Gastroesophageal sphincter (tissue), 4 donors: ENCODE measurements around the gene LMNA. TPM values are rescaled to one million over a fixed set of nuclear protein-coding genes. Genes with fewer than 3 reads are reported as not detected.
A peak's percentile ranks its signal among the peaks of the same experiment; 100 is the strongest.

ENCODE experiments used
- ATAC-seq: fragments of 150-250 bp; one replicate; pipeline ENCODE4 v1.9.1; 2016; ENCODE audit warnings: mild to moderate bottlenecking, moderate library complexity
- H3K27ac ChIP-seq, 4 donors: fragments of 200-600 bp; sonication (generic) in 3 of 4; 1 replicate in 3 of 4; 2 replicates in 1 of 4; pipeline ENCODE4 v1.5.1; 2016 to 2019
- H3K27me3 ChIP-seq: fragments of 200-600 bp; sonication (generic); one replicate; pipeline ENCODE4 v1.5.1; 2019
- H3K36me3 ChIP-seq, 2 donors: fragments of 200-600 bp; sonication (generic); one replicate each; pipeline ENCODE4 v1.5.1; 2019; ENCODE audit warnings: control low read depth in 1 of 2
- H3K4me1 ChIP-seq, 3 donors: fragments of 200-600 bp; sonication (generic); 1 replicate in 2 of 3; 2 replicates in 1 of 3; pipeline ENCODE4 v1.5.1; 2016 to 2019; ENCODE audit warnings: control low read depth in 2 of 3
- H3K4me3 ChIP-seq, 2 donors: fragments of 200-600 bp; sonication (generic); one replicate each; pipeline ENCODE4 v1.5.1; 2019; ENCODE audit warnings: mild to moderate bottlenecking in 1 of 2, moderate library complexity in 1 of 2
- H3K9me3 ChIP-seq, 3 donors: fragments of 200-600 bp; sonication (generic); one replicate each; pipeline ENCODE4 v1.5.1; 2017 to 2019; ENCODE audit warnings: control low read depth in 2 of 3
- EP300 ChIP-seq: sonication (generic); formaldehyde crosslinking; IDR thresholded peaks from one replicate; pipeline ENCODE4 v1.6.1; 2017; ENCODE audit warnings: antibody characterized with exemption, mild to moderate bottlenecking
- POLR2A ChIP-seq, 2 donors: fragments of 450-650 bp; IDR thresholded peaks; one replicate each; pipeline ENCODE4 v1.6.1; 2017; ENCODE audit warnings: antibody characterized with exemption in 2 of 2, mild to moderate bottlenecking in 2 of 2, moderate library complexity in 1 of 2
- POLR2AphosphoS5 ChIP-seq: sonication (generic); formaldehyde crosslinking; IDR thresholded peaks from one replicate; pipeline ENCODE4 v1.6.1; 2017; ENCODE audit warnings: antibody characterized with exemption
- WGBS, 2 donors: methylation state at CpG; one replicate each; pipeline ENCODE4 v1.1.5; 2018; ENCODE audit warnings: low coverage in 1 of 2; 5-methylcytosine and 5-hydroxymethylcytosine counted together
- total RNA-seq, 4 donors: library from RNA; depleted of rRNA; stranded (reverse); fragments of >200 nt; gene quantifications; one replicate each; pipeline ENCODE4 v1.1.0, GENCODE V29; 2016
- TF ChIP-seq, protein P1 (sequence below), 4 experiments: fragments of 200-600 bp in 2 of 4; fragments of 450-650 bp in 2 of 4; sonication (generic) in 1 of 4; IDR thresholded peaks; one replicate each; pipeline ENCODE4 v1.5.1; 2017 to 2019; ENCODE audit warnings: antibody characterized with exemption in 4 of 4, mild to moderate bottlenecking in 2 of 4, moderate library complexity in 2 of 4

The LMNA gene
- total RNA-seq, 4 donors from 2014 or later = 327 to 617 (median 519) TPM

GRCh38 chr1:156077430-156077760 lies 37.1 kb upstream of the LMNA start:
- no peaks in the 10 kb centered on the region for H3K36me3 ChIP-seq
- H3K27me3 ChIP-seq = no peaks in the 10 kb centered on the region
- peaks cover 0 to 46% (median 11%) of the 10 kb centered on the region in 3 donors for H3K4me1 ChIP-seq
- peak overlapping the region in 3 of 4 donors; percentile 39 to 71 (median 67) for H3K27ac ChIP-seq
- no peak for ATAC-seq
- peak overlapping the region in 1 of 2 donors; percentile 62 for H3K4me3 ChIP-seq
- WGBS, 2 donors = 100% methylated on average over 2 of the region's 19 CpGs; no CpG with 5 or more reads in 1 of the 2 donors
- TF ChIP-seq POLR2A (IDR thresholded peaks at IDR 0.05) = no peak
- no peaks in the 10 kb centered on the region for H3K9me3 ChIP-seq

GRCh38 chr1:156078728-156079127 lies 35.8 kb upstream of the LMNA start:
- no peak for ATAC-seq
- H3K4me1 ChIP-seq = peaks cover 0 to 56% (median 18%) of the 10 kb centered on the region in 3 donors
- 69 to 73% methylated on average over 5 of the region's 5 CpGs for WGBS, 2 donors

DNA sequence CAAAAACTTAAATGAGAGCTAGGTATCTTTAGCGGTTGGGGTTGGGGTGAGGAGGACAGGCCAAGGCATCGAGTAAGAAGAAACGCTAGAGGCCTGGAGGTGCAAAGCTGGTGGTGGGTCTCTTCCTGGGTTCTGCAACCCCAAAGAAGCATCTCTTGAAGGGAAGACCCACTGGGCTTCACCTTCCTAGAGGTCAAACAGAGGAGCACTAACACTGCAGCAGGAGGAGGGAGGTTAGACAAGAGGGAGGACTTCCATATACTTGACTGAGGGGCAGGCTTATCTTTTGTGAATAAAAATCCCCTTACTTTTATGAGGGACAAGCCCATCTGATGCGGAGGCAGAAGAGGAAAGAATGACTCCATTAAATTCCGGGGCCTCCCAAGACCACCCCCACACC lies 34.7 kb upstream of the LMNA start:
- H3K4me1 ChIP-seq = peaks cover 0 to 64% (median 18%) of the 10 kb centered on the region in 3 donors
- H3K27me3 ChIP-seq = no peaks in the 10 kb centered on the region
- ATAC-seq = no peak
- H3K27ac ChIP-seq = no peak overlapping the region
- TF ChIP-seq, protein P1, sequence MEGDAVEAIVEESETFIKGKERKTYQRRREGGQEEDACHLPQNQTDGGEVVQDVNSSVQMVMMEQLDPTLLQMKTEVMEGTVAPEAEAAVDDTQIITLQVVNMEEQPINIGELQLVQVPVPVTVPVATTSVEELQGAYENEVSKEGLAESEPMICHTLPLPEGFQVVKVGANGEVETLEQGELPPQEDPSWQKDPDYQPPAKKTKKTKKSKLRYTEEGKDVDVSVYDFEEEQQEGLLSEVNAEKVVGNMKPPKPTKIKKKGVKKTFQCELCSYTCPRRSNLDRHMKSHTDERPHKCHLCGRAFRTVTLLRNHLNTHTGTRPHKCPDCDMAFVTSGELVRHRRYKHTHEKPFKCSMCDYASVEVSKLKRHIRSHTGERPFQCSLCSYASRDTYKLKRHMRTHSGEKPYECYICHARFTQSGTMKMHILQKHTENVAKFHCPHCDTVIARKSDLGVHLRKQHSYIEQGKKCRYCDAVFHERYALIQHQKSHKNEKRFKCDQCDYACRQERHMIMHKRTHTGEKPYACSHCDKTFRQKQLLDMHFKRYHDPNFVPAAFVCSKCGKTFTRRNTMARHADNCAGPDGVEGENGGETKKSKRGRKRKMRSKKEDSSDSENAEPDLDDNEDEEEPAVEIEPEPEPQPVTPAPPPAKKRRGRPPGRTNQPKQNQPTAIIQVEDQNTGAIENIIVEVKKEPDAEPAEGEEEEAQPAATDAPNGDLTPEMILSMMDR (IDR thresholded peaks at IDR 0.05) = no peak
- no peak for TF ChIP-seq EP300
- no peak for TF ChIP-seq POLR2A (IDR thresholded peaks at IDR 0.05)
- TF ChIP-seq POLR2AphosphoS5 = no peak
- WGBS, 2 donors = 80% methylated on average over 5 of the region's 5 CpGs; no CpG with 5 or more reads in 1 of the 2 donors
- H3K9me3 ChIP-seq = no peaks in the 10 kb centered on the region
- no peak overlapping the region for H3K4me3 ChIP-seq
- no peaks in the 10 kb centered on the region for H3K36me3 ChIP-seq

More at GRCh38 chr1:156078728-156079127, 35.8 kb upstream of the LMNA start:
- TF ChIP-seq POLR2A (IDR thresholded peaks at IDR 0.05) = no peak
- TF ChIP-seq, protein P1 (IDR thresholded peaks at IDR 0.05) = no peak
- TF ChIP-seq EP300 = no peak
- no peak for TF ChIP-seq POLR2AphosphoS5
- Histone ChIP-seq H3K4me3 (no peak overlapping the region), H3K9me3 (no peaks in the 10 kb centered on the region), H3K27me3 (no peaks in the 10 kb centered on the region), H3K27ac (no peak overlapping the region), H3K36me3 (no peaks in the 10 kb centered on the region)

GRCh38 chr1:156080241-156080862 lies 34.2 kb upstream of the LMNA start:
- peaks cover 0 to 58% (median 18%) of the 10 kb centered on the region in 3 donors for H3K4me1 ChIP-seq

DNA sequence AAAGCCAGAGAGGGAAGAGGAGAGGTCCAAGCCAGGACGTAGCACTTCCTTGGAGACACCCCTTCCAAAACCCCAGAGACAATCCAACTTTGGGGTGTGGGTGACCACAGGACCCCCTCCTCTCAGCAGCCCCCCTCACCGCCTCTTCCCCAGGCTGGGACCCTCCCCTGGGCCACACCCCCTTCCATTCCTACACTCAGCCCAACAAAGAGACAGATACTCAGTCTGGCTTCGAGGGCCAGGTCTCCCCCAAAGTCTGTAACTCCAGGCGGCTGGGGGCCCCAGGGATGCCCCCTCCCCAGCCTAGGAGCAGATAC lies 33.7 kb upstream of the LMNA start:
- Histone ChIP-seq H3K9me3 (no peaks in the 10 kb centered on the region), H3K27me3 (no peaks in the 10 kb centered on the region), H3K4me1 (peaks cover 0 to 55% (median 18%) of the 10 kb centered on the region in 3 donors), H3K27ac (no peak overlapping the region), H3K36me3 (no peaks in the 10 kb centered on the region), H3K4me3 (no peak overlapping the region)
- ATAC-seq = no peak
- no peak for TF ChIP-seq POLR2AphosphoS5
- WGBS, 2 donors = 36% methylated on average over 3 of the region's 4 CpGs; no CpG with 5 or more reads in 1 of the 2 donors

More at GRCh38 chr1:156080241-156080862, 34.2 kb upstream of the LMNA start:
- H3K27ac ChIP-seq = no peak overlapping the region
- no peaks in the 10 kb centered on the region for H3K27me3 ChIP-seq
- WGBS, 2 donors = 20 to 67% methylated on average over 2 to 5 of the region's 8 CpGs
- no peaks in the 10 kb centered on the region for H3K36me3 ChIP-seq
- TF ChIP-seq EP300 = no peak
- no peak for TF ChIP-seq POLR2A (IDR thresholded peaks at IDR 0.05)
- TF ChIP-seq, protein P1 (IDR thresholded peaks at IDR 0.05) = no peak
- no peaks in the 10 kb centered on the region for H3K9me3 ChIP-seq
- no peak overlapping the region for H3K4me3 ChIP-seq
- no peak for ATAC-seq

- Histone ChIP-seq H3K9me3 (no peaks in the 10 kb centered on the region), H3K27me3 (no peaks in the 10 kb centered on the region), H3K4me1 (peaks cover 0 to 55% (median 15%) of the 10 kb centered on the region in 3 donors), H3K4me3 (peak overlapping the region; percentile 90 to 95), H3K27ac (no peak overlapping the region), H3K36me3 (no peaks in the 10 kb centered on the region)
- TF ChIP-seq POLR2A (IDR thresholded peaks at IDR 0.05) (no peak), EP300 (no peak), POLR2AphosphoS5 (no peak)
- TF ChIP-seq, protein P1 (IDR thresholded peaks at IDR 0.05) = no peak
- ATAC-seq = no peak
- WGBS, 2 donors = 0% methylated on average over 4 of the region's 61 CpGs; no CpG with 5 or more reads in 1 of the 2 donors
These were observed 33.2 kb upstream of the LMNA start for GRCh38 chr1:156081180-156081916.
